IMR-90 (cell line): ENCODE data around the gene TSC2.

Experiments
- BHLHE40 ChIP-seq: fragments of 150-350 bp; IDR thresholded peaks from 2 replicates; pipeline ENCODE4 v1.6.1; 2016; ENCODE audit warnings: mild to moderate bottlenecking, low read depth, low read length
- NFE2L2 ChIP-seq: fragments of 150-350 bp; IDR thresholded peaks from 2 replicates; pipeline ENCODE4 v1.6.1; 2016; ENCODE audit warnings: low read depth, mild to moderate bottlenecking, low read length
- POLR2A ChIP-seq: IDR thresholded peaks from 2 replicates; pipeline ENCODE4 v1.6.1; 2012; ENCODE audit warnings: mild to moderate bottlenecking, low read depth, low read length
- RAD21 ChIP-seq: IDR thresholded peaks from 2 replicates; pipeline ENCODE4 v1.6.1; 2012; ENCODE audit warnings: low read length, improper control_type of control experiment
- RFX5 ChIP-seq: IDR thresholded peaks from 2 replicates; pipeline ENCODE4 v1.8.0; 2012; ENCODE audit warnings: low read depth, mild to moderate bottlenecking, low read length, moderate library complexity
- SMC3 ChIP-seq: fragments of 150-350 bp; IDR thresholded peaks from 2 replicates; pipeline ENCODE4 v1.6.1; 2016; ENCODE audit warnings: low read depth, mild to moderate bottlenecking, antibody characterized with exemption, low read length, moderate library complexity
- TF ChIP-seq, protein P1 (sequence below): conservative IDR thresholded peaks from 2 replicates; pipeline ENCODE4 v1.5.1; 2012; ENCODE audit warnings: mild to moderate bottlenecking, low read depth, low read length, improper control_type of control experiment

DNA sequence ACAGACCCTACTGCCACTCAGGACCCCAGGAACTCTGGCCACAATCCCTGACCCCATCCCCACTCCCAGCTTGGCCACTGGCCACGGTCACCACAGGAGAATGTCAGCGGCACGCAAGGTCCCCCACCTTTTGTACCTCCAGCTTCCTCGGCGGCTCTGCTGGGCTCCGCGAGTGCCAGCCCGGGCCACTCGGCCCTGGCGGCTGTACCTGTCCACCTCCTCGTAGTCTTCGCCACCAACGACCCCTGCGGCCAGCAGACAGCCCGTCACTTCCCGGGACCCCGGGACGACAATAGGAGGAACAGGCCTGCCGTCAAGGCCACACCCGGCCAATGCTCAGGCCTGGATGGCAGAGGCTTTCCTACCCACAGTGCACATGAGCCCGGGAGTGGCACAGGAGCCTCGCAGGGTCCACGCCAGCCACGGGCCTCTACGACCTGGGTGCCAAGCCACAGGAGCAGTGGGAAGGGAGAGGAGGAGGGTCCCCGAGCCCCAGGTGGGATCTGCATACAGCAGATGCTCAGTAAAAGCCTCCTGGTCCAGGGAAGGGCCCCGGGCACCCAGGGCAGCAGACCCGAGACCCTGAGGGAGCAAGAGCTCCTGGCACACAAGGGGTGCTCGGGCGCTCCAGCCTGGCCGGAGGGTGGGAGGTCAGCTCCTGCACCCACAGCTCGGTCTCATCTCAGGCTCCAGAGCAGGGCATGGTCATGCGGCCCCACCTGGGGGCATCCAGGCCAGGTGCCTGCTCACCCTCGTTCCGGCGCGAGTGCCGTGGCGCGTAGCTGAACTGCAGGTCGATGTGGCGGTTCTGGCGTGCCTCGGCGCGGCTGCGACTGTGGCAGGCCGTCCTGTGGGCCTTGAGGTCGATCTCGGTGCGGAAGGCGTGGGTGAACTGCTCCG is 46.1 kb upstream of the TSC2 start:
- no peak for TF ChIP-seq BHLHE40
- TF ChIP-seq, protein P1, sequence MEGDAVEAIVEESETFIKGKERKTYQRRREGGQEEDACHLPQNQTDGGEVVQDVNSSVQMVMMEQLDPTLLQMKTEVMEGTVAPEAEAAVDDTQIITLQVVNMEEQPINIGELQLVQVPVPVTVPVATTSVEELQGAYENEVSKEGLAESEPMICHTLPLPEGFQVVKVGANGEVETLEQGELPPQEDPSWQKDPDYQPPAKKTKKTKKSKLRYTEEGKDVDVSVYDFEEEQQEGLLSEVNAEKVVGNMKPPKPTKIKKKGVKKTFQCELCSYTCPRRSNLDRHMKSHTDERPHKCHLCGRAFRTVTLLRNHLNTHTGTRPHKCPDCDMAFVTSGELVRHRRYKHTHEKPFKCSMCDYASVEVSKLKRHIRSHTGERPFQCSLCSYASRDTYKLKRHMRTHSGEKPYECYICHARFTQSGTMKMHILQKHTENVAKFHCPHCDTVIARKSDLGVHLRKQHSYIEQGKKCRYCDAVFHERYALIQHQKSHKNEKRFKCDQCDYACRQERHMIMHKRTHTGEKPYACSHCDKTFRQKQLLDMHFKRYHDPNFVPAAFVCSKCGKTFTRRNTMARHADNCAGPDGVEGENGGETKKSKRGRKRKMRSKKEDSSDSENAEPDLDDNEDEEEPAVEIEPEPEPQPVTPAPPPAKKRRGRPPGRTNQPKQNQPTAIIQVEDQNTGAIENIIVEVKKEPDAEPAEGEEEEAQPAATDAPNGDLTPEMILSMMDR: no peak
- TF ChIP-seq POLR2A: no peak
- TF ChIP-seq SMC3: no peak
- TF ChIP-seq RFX5: no peak
- no peak for TF ChIP-seq NFE2L2
- no peak for TF ChIP-seq RAD21
